Fibroblast of the aortic adventitia (primary cell): ENCODE results near the gene EFL1. TPM values are rescaled to one million over a fixed set of nuclear protein-coding genes. Genes with fewer than 3 reads are reported as not detected.

Source experiments
- DNase-seq: peaks from one replicate; pipeline ENCODE4 v3.0.0-alpha.2; 2010; ENCODE audit warnings: low read depth
- H3K4me3 ChIP-seq: 2 replicates; pipeline ENCODE4 v1.5.1; 2011; ENCODE audit warnings: low read depth, mild to moderate bottlenecking, control low read depth, low read length, moderate library complexity
- total RNA-seq: library from RNA; depleted of rRNA; stranded (reverse); fragments of >200 nt; gene quantifications from 2 replicates; pipeline ENCODE4 v1.2.3, GENCODE V29; 2012; ENCODE audit warnings: low replicate concordance
- TF ChIP-seq, protein P1 (sequence below): IDR thresholded peaks from 2 replicates; pipeline ENCODE4 v1.5.1; 2011; ENCODE audit warnings: mild to moderate bottlenecking, low read length, control low read depth, inconsistent platforms; ENCODE audit not compliant: insufficient read depth

The EFL1 gene
- total RNA-seq, 1 donor = 36.7 TPM

DNA sequence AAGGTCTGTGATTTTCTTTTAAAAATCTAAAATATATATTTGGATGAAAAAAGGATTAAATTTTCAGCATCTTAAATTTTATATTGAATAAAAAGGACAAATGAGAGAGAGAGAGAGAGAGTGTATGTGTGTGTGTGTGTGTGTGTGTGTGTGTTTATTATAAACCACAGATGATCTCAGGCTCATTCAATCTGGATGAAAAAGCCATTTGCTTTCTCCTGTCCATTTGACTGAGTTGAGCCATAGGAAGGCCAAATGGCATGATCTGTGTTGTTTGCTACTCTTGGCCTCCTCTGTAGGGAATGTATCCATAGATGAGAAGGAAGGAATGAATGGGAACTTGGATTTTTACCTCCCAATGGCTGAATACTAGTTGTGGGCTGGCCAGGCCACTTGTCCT, 124.2 kb downstream of the EFL1 start:
- no peak overlapping the region for H3K4me3 ChIP-seq
- DNase-seq = no peak
- TF ChIP-seq, protein P1, sequence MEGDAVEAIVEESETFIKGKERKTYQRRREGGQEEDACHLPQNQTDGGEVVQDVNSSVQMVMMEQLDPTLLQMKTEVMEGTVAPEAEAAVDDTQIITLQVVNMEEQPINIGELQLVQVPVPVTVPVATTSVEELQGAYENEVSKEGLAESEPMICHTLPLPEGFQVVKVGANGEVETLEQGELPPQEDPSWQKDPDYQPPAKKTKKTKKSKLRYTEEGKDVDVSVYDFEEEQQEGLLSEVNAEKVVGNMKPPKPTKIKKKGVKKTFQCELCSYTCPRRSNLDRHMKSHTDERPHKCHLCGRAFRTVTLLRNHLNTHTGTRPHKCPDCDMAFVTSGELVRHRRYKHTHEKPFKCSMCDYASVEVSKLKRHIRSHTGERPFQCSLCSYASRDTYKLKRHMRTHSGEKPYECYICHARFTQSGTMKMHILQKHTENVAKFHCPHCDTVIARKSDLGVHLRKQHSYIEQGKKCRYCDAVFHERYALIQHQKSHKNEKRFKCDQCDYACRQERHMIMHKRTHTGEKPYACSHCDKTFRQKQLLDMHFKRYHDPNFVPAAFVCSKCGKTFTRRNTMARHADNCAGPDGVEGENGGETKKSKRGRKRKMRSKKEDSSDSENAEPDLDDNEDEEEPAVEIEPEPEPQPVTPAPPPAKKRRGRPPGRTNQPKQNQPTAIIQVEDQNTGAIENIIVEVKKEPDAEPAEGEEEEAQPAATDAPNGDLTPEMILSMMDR = no peak

DNA sequence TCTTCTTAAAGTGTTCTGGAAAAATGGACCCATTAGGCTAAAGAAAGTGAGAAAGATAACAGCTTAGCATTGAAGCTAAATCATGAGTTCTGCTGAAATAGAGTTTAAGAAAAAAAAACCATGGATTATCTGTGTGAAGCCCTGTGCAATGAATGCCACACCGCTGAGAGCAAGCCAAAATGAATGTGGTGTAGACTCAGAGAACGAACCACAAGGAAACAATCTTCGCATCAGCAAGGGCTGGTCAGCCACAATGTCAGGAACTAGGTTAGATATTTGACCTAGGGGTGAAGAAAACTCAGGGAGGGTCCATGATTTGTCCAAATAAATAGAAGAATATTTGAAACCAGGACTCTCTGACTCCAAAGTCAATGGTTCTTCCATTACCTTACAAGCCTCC, 125.3 kb downstream of the EFL1 start:
- no peak for DNase-seq
- TF ChIP-seq, protein P1 = no peak
- no peak overlapping the region for H3K4me3 ChIP-seq

DNA sequence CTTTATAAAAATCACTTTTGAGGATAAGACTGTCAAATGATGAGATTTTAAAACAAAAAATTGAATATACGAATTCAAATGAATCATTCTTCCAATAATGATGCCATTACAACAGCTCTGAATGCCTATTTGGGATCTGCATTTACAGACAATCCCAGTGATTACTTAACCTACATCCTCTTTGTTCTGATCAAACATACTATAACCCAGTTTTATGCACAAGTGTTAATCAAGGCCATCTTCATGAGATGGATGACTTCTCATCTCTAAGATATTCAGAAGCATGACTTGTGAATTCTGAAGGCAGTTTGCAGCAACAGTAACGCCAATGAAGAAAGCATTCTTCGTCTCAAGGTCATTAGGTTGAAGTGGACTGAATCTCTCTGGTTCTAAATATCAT, 126.4 kb downstream of the EFL1 start:
- TF ChIP-seq, protein P1 = no peak
- no peak for DNase-seq
- no peak overlapping the region for H3K4me3 ChIP-seq

DNA sequence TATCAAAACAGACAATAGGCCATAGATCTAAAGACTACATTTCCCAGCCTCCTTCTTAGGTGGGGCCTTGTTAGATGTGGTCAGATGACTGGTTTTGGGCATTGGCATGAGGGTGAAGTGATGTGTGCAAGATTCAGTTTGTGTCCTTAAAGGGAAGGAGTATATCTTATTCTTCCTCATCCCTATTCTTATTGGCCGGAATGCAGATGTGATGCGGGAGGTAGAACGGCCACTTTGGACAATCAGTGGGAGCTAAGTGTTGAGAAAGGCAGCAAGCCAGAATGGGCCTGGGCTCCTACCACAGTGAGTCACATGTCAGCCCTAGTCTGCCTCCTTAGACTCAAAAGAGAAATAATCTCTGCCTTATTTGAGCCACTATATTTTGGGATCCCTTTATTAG, 126.9 kb downstream of the EFL1 start:
- no peak overlapping the region for H3K4me3 ChIP-seq
- TF ChIP-seq, protein P1 = no peak
- DNase-seq = peak; percentile 67

DNA sequence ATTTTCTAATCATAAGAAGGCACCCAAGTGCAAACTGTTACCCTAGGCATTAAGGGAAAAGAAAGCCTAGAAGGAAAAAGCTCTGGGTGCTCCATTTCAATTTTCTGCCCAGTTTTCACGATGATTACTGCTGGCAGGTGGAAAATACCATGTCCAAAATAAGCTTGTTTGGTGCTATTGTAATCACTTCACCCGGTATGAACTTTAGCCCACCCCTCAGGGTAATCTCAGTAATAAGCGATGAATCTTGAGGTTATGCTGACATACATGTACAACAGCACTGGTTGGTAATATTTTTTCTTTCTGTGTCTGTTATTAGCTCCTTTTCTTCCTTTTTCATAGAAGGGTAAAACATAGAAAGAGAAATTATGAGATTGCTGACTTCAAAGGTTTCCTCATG, 128.1 kb downstream of the EFL1 start:
- DNase-seq = no peak
- TF ChIP-seq, protein P1 = no peak
- H3K4me3 ChIP-seq = no peak overlapping the region

DNA sequence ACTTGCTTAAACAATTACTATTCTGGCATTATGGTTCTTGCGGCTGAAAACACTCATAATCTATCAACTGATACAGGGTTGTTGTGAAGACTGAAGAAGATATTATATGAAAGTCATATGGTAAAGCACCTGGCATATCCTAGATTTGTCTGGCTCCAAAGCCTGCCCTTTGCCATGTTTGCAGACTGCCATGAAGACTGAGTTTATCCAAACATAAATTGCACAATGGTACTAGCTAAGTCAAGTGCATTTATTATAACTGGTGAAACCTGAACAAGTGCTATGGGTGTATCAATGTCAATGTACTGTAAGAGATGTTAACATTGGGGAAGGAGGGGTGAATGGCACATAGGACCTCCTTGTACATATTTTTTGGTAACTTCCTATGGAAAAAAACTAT, 129.3 kb downstream of the EFL1 start:
- no peak for DNase-seq
- no peak overlapping the region for H3K4me3 ChIP-seq
- TF ChIP-seq, protein P1 = no peak

DNA sequence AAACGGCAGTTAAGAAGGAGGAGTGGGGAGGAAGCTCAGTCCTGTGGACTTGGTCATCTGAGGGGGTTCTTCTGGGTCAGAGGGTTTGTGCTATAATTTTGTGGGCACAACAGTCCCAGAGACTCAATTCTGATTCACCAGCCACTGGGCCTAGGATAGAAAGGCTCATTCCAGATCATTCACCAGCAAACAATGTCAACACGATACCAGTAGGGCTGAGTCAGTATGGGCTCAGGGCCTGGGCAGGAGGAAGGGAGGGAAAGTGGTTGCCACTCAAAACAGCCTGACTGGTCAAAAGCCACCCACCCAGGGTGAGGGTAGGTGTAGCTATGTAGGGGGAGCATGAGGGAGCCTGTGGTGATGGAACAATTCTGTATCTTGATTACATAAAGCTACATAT, 129.8 kb downstream of the EFL1 start:
- no peak overlapping the region for H3K4me3 ChIP-seq
- DNase-seq = peak; percentile 77
- TF ChIP-seq, protein P1 = no peak
